ENCODE data around the gene RNF39. TPM values are rescaled to one million over a fixed set of nuclear protein-coding genes. Genes with fewer than 3 reads are reported as not detected.

RNF39 gene
- total and polyA plus RNA-seq, 2 of the 13 experiments (the other 11 are each of a cell fraction or from before 2014, with no cell fraction given), result 0.13 to 1.8 TPM

GRCh38 chr6:30101444-30102413 is 26.2 kb upstream of the RNF39 start (continued):
- TF ChIP-seq CEBPG (CRISPR knock-in tag; IDR thresholded peaks at IDR 0.05) (no peak), NPAS2 (CRISPR knock-in tag; IDR thresholded peaks at IDR 0.05; ENCODE audit: borderline replicate concordance) (no peak), MAF1 (CRISPR knock-in tag; IDR thresholded peaks at IDR 0.05; ENCODE audit: borderline replicate concordance) (no peak), PLSCR1 (CRISPR knock-in tag; IDR thresholded peaks at IDR 0.05; ENCODE audit: borderline replicate concordance) (no peak), MYPOP (CRISPR knock-in tag; IDR thresholded peaks at IDR 0.05) (peak; percentile 74), FOXA1 (IDR thresholded peaks at IDR 0.05) (no peak), FOXA1 (CRISPR knock-in tag; IDR thresholded peaks at IDR 0.05) (no peak), ZNF280B (CRISPR knock-in tag; IDR thresholded peaks at IDR 0.05; ENCODE audit: borderline replicate concordance) (peak; percentile 86; the same call in 1 of the 2 replicates), HDAC1 (CRISPR knock-in tag; IDR thresholded peaks at IDR 0.05) (no peak; the same call in 1 of the 2 replicates), ZNF670 (CRISPR knock-in tag; IDR thresholded peaks at IDR 0.05; ENCODE audit: borderline replicate concordance) (no peak), KLF6 (CRISPR knock-in tag; IDR thresholded peaks at IDR 0.05) (peak; percentile 55; the same call in 1 of the 2 replicates), MTA3 (CRISPR knock-in tag; IDR thresholded peaks at IDR 0.05) (no peak), NR0B2 (CRISPR knock-in tag; IDR thresholded peaks at IDR 0.05) (peak; percentile 89), SRSF9 (IDR thresholded peaks at IDR 0.05; ENCODE audit: borderline replicate concordance, insufficient read depth, low read depth, low read length, poor library complexity, severe bottlenecking) (no peak), KAT7 (CRISPR knock-in tag; IDR thresholded peaks at IDR 0.05; ENCODE audit: borderline replicate concordance) (peak; percentile 89; the same call in 1 of the 2 replicates), TFDP1 (CRISPR knock-in tag; IDR thresholded peaks at IDR 0.05; ENCODE audit: borderline replicate concordance) (peak; percentile 78; the same call in 1 of the 2 replicates), ZNF335 (CRISPR knock-in tag; IDR thresholded peaks at IDR 0.05) (peak; percentile 57), U2AF1 (optimal IDR thresholded peaks at IDR 0.05; ENCODE audit: low read depth, low read length) (no peak), KMT2B (CRISPR knock-in tag; IDR thresholded peaks at IDR 0.05) (peak; percentile 61), ZNF484 (CRISPR knock-in tag; IDR thresholded peaks at IDR 0.05; ENCODE audit: borderline replicate concordance, low read depth) (no peak), ZNF326 (CRISPR knock-in tag; IDR thresholded peaks at IDR 0.05; ENCODE audit: borderline replicate concordance) (no peak), ZFP82 (CRISPR knock-in tag; IDR thresholded peaks at IDR 0.05; ENCODE audit: borderline replicate concordance) (no peak)

All from HepG2 (cell line).